Stromal cell of bone marrow (primary cell): ENCODE results near the gene RBBP8NL.

Experiments
- DNase-seq: peaks from one replicate; pipeline ENCODE4 v3.0.0-alpha.2; 2012; ENCODE audit warnings: low read depth

The RBBP8NL gene, protein sequence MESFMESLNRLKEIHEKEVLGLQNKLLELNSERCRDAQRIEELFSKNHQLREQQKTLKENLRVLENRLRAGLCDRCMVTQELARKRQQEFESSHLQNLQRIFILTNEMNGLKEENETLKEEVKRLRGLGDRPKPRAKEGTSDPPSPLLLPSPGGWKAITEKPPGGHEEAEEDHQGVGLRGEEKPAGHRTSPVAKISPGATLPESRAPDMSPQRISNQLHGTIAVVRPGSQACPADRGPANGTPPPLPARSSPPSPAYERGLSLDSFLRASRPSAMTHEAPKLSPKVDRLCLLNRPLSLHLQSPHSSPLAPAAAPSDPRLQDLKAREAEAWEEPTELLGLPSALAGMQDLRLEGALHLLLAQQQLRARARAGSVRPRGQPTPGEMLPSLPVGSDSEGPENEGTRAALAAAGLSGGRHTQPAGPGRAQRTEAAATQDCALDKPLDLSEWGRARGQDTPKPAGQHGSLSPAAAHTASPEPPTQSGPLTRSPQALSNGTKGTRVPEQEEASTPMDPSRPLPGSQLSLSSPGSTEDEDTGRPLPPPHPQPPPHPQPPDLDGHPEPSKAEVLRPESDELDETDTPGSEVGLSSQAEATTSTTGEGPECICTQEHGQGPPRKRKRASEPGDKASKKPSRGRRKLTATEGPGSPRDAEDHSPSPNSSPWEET

DNA sequence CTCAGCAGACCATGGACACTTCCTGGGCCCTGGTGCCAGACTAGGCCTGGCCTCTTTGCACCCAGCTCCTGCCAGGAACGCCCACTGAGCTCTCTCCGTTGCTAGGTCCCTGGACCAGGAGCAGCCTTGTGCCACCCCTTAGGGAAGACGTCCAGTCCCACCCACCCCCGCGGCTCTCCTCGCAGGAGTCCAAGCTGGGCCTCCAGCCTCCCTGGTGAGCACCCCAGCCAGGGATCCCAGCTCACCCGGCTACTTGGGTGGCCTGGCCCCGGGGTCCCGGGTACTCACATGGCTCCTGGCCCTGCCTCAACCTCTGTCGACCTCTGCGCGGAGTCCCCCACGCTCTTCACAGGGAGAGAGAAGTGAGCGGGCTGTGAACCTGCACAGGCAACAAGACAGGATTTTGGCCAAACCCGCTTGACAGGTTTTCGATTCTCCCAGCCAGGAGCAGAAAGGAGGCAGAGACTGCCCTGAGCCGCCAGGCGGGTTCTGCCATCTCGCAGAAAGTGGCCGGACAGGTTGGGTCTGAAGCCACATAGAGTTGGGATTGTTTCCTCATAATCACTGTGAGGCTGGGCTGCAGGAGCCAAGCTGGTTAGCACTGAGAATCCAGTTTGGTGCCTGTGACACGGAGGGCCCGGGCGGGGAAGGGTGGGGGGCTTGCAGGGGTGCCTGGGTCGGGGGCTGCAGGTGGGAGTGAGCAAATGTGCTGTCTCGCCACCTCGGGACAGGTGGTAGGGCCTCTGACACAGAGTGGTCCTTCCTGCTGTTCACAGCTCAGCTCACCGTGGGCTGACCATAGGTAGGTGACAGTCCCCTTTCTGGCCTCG is at the start of gene RBBP8NL:
TSS of gene RBBP8NL (minus strand) at position 368 of the 830 bp plus-strand sequence. CDS start 7,892 bp downstream, outside the sequence.
- DNase-seq, result no peak

DNA sequence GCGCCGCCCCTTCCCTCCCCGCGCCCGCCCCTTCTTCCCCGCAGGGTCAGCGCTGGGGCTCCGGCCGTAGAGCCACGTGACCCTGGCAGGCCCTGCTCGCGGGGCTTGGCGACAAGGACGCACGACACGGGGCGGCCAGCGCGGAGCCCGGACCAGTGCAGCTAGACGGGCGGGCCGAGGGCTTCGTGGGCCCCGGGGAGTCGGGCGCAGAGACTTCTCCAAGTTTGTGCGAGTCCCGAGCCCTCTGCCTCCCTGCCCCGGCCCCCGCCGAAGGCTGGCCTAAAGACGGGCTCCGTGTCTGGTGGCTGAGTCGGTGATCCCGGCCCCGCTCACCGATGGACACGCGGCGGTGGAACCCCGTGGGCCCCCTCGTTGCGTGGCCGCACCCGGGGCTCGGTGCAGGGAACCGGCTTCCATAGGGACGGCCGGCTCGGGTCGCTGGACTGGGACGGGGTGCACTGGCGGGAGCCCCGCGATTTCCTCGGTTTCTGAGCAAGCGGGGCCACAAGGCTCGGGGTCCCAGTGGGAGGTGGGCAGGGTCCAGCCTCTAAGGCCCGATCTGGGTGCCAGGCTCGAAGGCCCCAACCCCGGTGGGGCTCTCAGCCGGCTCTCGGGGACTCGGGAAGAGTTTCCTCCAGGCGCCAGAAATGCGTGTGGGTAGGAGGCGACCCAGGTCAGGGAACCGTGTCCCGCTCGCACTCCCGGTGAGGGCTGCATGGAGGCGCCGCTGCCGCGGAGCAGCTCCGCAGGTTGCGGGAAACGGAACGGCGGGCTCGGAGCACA is 48.9 kb upstream of the RBBP8NL start:
- no peak for DNase-seq

DNA sequence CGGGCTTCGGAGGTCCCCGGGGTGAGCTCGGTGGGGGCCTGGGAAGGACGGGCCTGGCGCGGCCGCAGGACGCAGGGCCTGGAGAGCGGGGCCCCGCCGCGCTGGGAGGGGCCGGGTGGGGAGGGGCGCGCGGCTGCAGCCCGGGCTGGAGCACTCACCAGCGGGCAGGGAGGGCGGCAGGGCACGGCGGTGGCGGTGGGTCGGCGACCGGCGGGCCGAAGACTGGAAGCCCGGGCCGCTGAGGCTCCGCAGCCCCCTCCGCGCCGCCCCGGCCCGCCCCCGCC is 48.4 kb upstream of the RBBP8NL start, which contains the start of gene GATA5:
TSS of gene GATA5 (minus strand) at position 224 of the 284 bp plus-strand sequence. CDS start 474 bp downstream, outside the sequence.
- DNase-seq, result no peak

DNA sequence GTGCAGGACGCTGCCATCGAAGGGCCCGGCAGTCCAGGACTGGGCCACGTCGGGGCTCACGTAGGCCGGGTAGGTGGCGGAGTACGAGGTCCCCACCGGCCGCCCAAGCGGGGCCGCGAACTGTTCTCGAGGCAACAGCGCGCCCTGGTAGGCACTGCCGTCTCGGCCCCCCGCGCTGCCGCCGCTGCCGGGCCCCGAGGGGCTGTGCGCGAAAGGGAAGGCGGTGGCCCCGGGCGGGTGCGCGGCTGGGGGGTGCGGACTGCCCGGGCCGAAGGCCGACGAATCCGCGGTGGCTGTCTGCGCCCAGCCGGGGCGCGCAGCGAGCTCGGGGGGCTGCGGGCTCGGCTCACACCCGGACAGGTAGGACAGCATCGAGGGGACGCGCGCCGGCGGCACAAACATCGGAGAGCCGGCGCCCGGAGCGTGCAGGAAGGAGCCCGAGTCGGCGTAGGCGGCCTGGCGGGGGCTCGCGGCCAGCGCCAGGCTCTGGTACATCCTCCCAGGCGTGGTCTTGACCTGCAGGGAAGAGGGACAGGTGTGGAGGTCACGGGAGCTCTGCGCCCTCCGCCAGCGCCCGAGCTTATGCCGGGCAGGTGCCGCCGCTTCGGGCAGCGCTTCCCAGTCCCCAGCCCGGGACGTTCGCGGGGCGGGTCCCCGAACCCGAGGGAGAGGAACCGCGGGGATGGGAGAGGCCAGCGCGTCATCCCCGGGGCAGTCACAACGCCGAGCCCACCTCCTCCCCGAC is 47.9 kb upstream of the RBBP8NL start:
- no peak for DNase-seq

DNA sequence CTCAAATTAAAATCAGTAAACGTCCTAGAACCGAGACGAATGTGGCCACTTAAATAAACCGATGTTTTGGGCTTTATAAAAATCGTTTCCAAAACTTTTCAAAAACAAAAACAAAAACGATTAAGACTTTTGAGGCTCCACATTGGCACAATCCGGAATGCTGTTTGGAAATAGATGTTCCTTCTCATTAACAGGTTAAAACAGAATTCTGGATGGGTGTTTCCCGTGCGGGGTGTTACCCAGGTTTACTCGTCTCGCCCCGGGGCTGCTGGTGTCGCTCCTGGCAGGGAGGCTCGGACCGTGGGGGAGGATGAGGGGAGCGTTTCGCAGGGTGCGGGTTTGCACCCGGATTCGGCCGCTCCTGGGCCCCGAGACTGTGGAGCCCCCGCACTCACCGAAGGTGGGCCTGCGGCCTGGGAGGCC is 47.3 kb upstream of the RBBP8NL start:
- DNase-seq, result no peak

DNA sequence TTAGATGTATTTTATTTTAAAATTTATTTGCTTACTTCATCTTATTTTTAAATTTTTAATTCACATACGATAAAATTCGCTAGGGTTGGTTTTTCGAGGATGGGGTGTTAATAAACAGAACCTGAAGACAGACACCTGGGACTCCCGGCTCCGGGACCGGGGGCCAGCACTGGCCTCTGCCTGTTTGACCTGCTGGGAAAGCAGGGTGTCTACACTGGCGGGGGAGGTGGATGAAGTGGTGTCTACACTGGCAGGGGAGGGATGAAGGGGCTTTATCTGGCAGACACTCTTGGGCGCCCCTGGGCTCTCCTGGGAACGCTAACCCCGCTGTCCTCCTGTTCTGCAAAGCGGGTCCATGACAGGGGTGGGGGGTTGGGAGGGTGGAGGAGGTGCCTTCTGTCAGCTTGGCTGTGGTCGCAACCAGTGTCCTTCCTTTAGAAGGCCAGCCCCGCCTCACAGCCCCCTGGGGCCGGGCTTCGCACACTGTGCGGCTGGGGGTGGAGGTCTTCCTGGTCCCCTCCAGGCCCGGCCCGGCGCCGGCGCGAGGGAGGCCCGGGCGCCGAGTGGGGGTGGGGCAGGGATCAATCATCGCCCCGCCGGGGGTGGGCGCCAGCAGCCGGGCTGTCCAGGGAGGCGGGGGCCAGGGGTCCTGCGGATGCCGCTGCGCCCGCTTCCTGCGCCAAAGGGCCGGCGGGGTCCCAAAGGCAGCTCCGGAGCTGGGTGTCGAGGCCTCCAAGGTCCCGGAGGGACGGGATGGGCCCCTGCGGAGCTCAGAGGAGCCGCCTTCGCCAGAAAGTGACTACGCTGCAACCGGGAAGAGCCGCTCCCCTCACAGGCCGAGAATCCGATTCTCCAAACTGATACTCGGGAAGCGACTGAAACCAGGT is 46.6 kb upstream of the RBBP8NL start:
- DNase-seq, result no peak

DNA sequence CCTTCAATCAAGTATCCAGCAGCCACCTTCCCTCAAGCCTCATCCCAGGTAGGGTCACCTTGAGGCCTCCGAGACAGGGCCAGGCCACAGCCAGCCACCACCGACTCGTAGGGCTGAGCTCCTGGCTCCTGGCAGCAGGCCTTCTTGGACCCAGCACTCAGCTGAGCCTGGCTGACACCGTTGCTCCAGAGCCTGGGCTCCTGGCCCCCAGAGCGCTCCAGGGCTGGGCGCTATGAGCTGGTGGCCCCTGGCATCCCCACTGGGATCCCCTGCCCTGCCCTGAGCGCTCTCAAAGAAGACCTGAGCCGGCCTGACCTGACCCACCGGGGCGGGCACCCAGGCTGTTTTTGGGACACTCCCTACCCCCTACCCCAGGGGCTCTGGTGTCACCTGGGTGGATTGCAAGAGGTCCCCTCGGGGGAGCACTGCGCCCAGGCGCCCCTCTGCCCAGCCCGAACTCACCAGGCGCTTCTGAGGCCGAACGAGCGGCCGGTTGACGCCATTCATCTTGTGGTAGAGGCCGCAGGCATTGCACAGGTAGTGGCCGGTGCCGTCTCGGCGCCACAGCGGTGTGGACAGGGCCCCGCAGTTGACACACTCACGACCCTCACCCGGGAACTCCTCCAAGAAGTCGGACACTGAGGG is 45.7 kb upstream of the RBBP8NL start:
- no peak for DNase-seq

DNA sequence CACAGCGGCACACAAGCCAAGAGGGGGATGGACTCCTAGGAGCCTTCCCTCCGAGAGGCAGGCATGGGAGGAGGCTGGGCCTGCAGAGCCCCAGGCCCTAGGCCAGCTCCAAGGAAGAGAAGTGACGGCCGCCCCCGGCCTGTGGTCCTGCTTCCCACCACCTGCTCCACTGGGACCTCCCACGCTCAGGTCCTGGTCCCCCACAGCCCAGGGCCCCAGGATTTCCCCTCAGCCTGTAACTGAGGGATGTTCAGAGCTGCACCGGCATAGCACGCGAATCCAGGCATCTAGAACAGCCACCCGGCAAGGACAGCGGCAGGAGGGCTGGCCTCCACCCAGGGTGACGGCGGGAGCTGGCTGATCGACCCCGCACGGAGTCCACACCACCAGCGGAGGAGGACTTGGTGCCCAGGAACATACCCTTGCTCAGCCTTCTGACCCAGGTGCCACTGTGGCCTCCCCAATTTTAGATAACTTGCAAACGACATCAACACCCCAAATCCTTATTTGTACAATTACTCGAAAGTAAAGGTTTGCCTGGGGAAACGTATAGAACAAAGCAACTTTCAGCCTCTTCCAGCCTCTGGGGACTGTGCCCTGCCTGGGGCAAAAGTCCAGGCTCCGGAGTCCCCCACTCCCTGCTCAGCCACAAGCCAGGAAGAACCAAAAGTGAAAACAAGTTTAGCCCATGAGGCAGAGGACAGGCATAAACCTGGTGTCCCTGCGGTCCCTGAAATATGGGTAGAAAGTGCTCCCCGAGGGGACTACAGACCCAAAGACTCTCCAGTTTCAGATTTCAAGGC is 45.0 kb upstream of the RBBP8NL start:
- DNase-seq, result no peak

DNA sequence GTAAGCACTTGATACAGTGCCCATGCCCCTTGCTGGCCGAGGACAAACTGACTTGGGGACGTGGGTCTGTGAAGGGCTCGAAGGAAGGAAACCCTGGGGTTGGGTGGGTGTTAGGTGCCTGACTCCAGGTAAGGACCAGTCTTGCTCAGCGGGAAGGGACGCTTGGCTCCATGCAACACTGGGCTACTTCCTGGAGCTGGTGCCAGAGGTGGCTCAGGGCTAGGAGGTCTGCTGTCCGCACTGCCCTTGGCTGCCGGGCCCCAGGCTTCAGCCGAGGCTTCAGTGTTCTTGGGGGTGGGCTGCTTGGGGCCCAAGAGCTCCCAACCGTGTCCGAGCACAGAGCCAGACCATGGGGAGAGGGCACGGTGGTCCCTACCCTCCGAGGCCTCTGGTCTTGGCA is 43.1 kb upstream of the RBBP8NL start:
- no peak for DNase-seq

DNA sequence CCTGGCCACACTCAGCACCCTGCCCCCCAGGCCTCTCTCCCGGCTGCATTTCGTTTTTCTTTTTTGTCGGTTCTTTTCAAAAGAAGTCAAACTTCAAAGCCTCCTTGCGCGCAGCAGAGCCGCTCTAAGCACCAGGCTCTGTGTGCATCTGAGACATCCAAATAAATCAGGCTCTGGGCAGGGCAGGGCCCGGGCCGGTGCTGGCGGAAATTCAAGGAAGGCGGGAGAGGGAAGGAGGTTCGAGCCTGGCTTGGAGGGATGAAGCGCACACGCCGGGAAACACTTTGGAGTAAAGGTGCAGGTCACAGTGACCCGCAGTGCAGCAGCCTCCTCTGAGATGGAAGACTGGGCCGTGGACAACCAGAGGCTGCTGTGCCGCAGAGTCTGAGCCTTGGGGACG is 42.7 kb upstream of the RBBP8NL start:
- DNase-seq, result no peak

DNA sequence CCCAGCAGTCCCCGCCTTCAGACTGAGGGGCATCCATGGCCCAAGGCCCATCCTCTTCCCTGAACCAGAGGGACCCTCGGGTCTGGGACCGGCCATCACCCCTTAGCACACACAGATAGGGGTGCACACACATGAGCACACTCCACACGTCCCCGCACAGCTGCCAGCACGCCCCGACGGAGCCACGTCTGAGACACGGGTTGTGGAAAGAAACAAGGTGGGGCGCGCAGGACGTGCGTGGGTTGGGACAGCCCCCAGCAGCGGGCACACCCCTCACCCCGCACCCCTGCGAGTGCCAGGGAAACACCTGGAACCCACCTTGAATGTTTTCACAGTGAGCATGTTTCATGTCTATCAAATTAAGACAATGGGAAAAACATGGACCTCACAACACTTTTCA is 42.0 kb upstream of the RBBP8NL start:
- DNase-seq, result no peak

DNA sequence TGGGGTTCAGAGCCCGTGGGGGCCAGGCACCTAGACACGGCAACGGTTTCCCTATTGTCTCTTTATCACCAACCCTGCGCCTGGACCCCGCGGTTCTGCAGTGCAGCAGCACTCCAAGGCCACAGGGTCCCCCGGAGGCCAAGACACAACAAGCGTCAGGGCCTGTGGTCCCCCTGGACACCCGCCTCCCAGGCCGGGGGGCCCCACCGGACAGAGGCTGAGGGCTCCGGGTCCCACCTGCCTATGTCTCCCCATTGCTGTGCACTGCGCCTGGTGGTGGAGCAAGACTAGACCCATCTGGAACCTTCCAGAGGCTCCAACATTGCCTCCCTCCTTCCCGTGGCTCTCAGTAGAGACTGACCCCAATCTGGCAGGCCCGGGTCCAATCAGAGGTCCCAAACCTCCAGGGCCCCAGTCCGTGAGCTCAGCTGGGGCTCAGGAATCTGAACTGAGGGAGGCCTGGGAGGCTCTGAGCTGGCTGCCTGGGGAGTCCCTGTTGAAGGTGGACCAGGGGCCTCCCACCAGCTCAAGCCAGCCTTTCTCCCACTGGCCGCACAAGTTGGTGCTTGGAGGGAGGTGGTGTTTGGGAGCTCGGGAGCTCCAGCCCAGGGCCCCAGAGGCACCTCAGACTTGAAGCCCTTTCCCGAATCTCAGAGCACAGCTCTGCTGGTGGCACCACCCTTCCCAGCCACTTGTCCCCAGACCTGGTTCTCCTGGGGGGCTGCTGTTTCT is 39.6 kb upstream of the RBBP8NL start:
- no peak for DNase-seq

DNA sequence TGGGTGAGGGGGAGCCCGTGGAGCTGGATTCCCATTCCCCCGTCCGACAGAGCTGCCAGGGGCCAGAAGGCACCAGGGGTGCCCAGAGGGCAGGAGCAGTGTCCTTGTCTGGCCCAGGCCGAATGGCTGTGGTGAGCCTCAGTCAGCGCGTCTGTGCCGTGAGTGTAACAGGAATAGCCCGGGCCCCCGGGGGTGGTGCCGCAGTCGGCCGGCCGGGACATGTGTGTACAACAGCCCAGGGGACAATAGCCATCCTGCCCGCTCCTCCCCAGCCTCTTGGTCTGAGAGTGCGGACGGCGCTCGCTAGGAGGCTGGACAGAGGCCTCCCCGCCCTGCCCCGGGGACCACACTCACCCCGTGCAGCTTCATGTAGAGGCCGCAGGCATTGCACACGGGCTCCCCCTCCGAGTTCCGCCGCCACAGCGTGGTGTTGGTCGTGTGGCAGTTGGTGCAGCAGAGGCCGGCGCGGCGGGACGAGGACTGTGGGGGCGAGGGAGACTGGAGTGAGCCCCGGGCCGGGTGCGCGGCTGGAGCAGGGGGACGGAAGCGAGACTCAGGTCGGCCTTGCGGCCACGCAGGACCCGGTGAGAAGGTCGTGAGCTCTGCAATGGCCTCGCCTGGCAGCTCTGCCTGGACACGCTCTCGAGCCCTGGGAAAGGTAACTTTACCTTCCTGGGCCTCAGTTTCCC is 38.9 kb upstream of the RBBP8NL start:
- DNase-seq, result no peak

DNA sequence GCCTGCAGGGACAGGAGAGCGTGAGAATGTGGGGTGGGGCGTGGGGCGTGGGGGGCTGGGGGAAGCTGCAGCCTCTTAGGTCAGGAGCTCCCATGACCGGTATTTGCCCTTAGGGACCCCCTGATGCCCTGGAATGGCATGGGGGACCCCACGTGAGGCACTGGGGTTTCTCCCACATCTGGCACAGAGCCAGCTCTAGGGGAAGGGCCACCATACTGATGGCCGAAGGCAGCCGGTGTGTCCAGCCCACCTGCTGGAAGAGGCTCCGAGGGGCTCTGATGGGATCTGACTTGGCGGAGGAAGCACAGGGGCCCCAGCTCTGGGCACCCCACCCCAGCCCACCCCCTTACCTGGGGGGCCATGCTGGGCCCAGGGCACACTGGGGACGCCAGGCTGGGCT is 37.7 kb upstream of the RBBP8NL start:
- DNase-seq, result no peak

DNA sequence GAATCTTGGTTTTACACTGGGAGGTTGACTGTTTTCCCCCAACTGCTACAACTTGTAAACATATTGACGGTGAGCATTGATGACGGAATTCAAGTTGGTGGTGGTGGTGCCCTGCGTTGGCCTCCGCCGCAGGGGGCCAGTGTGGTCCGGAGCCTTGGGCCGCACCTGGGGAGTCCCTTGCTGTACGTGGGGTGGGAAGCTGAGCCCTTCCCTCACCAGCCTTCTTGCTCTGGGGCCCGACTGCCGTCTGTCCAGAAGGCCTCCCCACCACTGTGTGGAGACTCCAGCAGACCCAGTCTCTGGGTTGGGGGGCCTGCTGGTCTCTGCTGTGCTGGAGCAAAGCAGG is 37.1 kb upstream of the RBBP8NL start:
- DNase-seq, result no peak

DNA sequence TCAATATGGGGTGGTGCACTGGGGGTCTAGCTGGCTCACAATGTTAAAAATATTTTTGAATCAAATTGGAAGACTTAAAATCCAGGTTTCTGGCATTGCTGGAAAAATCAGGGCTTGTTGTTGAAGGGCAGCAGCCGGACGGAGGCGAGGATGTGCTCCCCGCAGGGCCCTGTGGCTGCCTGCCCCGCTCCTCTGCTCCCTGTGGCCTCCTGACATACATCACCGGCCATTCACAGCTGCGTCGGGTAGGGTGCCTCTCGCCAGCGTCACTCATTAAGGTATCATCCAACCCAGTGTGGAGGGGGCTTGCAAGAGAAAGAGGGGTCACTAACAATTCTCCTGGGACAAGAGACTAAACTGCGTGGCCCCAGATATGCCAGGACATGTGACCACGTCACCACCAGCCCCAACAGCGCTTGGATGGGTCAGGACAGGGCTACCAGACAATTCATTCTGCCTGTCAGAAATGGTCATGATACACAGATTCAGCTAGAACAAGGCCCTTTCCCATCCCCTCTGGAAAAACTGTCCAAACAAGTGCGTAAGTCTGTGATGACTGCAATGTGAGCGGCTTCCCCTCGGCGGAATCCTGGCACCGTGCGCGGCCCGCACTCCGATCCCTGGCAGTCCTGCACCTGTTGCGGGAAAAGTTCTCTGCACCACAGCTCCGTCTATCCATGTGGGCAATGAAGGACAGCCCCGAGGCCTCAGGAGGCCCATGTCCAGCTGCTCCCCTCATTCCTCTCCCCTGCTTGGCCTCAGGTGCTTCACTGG is 36.5 kb upstream of the RBBP8NL start:
- DNase-seq, result no peak
